K562 (cell line): ENCODE data around the gene RGS6. TPM values are rescaled to one million over a fixed set of nuclear protein-coding genes. Genes with fewer than 3 reads are reported as not detected.

ENCODE experiments used
- ATAC-seq: fragments of 200-7000 bp; cut with Tn5 transposase; 3 replicates; pipeline ENCODE4 v1.9.1; 2020; ENCODE audit warnings: moderate library complexity
- BruUV-seq: library from RNA; stranded (reverse); fragments of 400-500 nt; replicated peaks from 2 replicates; lab custom pipeline; 2021; lab: Mats Ljungman, UMichigan
- CTCF ChIA-PET: fragments of 300-600 bp; formaldehyde crosslinking; extraction: SDS; loops from one replicate; lab custom pipeline; 2021; ENCODE audit warnings: low intra/inter-chr PET ratio; lab: Yijun Ruan, JAX
- POLR2A ChIA-PET: fragments of 300-600, 350-650 bp; sonication (Branson Sonifier 250); formaldehyde crosslinking; extraction: SDS; loops from one replicate; lab custom pipeline; 2021; ENCODE audit warnings: antibody characterized with exemption, inconsistent platforms; lab: Yijun Ruan, JAX
- DNase-seq, 4 experiments: peaks; one replicate each; pipeline versions ENCODE4 v3.0.0 to v3.0.0-alpha.2; 2011 to 2018; ENCODE audit warnings: low spot score in 3 of 4, mixed read lengths in 3 of 4; ENCODE audit errors: extremely low read depth in 1 of 4
- FAIRE-seq: peaks from 2 replicates; lab custom pipeline; 2011; peaks lifted over from hg19 to GRCh38; lab: Jason Lieb, UNC
- H2AFZ ChIP-seq: 2 replicates; pipeline ENCODE4 v1.6.0; 2011; ENCODE audit warnings: low read depth, low read length, control low read depth, inconsistent platforms
- H3K27ac ChIP-seq: fragments of 200-600 bp; 3 replicates; pipeline ENCODE4 v1.8.0; 2011; ENCODE audit warnings: low read depth, mild to moderate bottlenecking, control low read depth, inconsistent platforms, low read length, moderate library complexity, mixed read lengths; ENCODE audit errors: extremely low read depth
- H3K27me3 ChIP-seq, 2 experiments: fragments of 300-600 bp in 1 of 2; 2 replicates in 1 of 2; 3 replicates in 1 of 2; pipeline versions ENCODE4 v1.6.0 to v1.8.0; 2011; ENCODE audit warnings: inconsistent platforms in 2 of 2, low read length in 2 of 2, mild to moderate bottlenecking in 1 of 2, mixed read lengths in 1 of 2, moderate library complexity in 1 of 2; ENCODE audit not compliant: control insufficient read depth in 2 of 2, insufficient read depth in 2 of 2
- H3K36me3 ChIP-seq: fragments of 300-600 bp; 3 replicates; pipeline ENCODE4 v1.8.0; 2011; ENCODE audit warnings: mild to moderate bottlenecking, low read length, inconsistent platforms; ENCODE audit not compliant: control insufficient read depth, insufficient read depth
- H3K4me1 ChIP-seq, 2 experiments: fragments of 200-600 bp in 1 of 2; replicated peaks in 1 of 2; 2 replicates in 1 of 2; 3 replicates in 1 of 2; pipeline versions ENCODE4 v1.5.1 to v1.8.0; 2011; ENCODE audit warnings: inconsistent platforms in 2 of 2, low read length in 2 of 2, mild to moderate bottlenecking in 1 of 2, mixed read lengths in 1 of 2, moderate library complexity in 1 of 2; ENCODE audit not compliant: control insufficient read depth in 2 of 2, insufficient read depth in 2 of 2
- H3K4me2 ChIP-seq: 2 replicates; pipeline ENCODE4 v1.6.1; 2011; ENCODE audit warnings: low read length, control low read depth, inconsistent platforms, mixed read lengths; ENCODE audit not compliant: insufficient read depth
- H3K4me3 ChIP-seq: fragments of 200-600 bp; sonication (generic), shearing (Covaris generic); 2 replicates; pipeline ENCODE4 v1.5.1; 2016; ENCODE audit warnings: control low read depth, inconsistent platforms
- H3K79me2 ChIP-seq: fragments of 200-600 bp; 3 replicates; pipeline ENCODE4 v1.8.0; 2011; ENCODE audit warnings: low read length, inconsistent platforms; ENCODE audit not compliant: control insufficient read depth, insufficient read depth
- H3K9ac ChIP-seq, 2 experiments: 2 replicates each; pipeline versions ENCODE4 v1.6.0 to v1.6.1; 2011; ENCODE audit warnings: low read depth in 2 of 2, low read length in 2 of 2, control low read depth in 1 of 2, inconsistent platforms in 1 of 2, mild to moderate bottlenecking in 1 of 2, mixed read lengths in 1 of 2; ENCODE audit not compliant: insufficient read depth in 1 of 2
- H3K9me1 ChIP-seq: one replicate; pipeline ENCODE4 v1.6.0; 2011; ENCODE audit warnings: inconsistent platforms, mild to moderate bottlenecking, low read length, moderate library complexity; ENCODE audit not compliant: control insufficient read depth, insufficient read depth
- H3K9me3 ChIP-seq: replicated peaks from 2 replicates; pipeline ENCODE4 v1.5.1; 2011; ENCODE audit warnings: low read depth, low read length, inconsistent platforms; ENCODE audit not compliant: control insufficient read depth, insufficient read depth
- H4K20me1 ChIP-seq: replicated peaks from 2 replicates; pipeline ENCODE4 v1.6.1; 2011; ENCODE audit warnings: low read length, inconsistent platforms, mixed read lengths; ENCODE audit not compliant: control insufficient read depth, insufficient read depth
- DACH1 ChIP-seq: fragments of 450-650 bp; IDR thresholded peaks from 2 replicates; pipeline ENCODE4 v1.6.1; 2018; ENCODE audit not compliant: partially characterized antibody
- KDM4B ChIP-seq, 2 experiments: fragments of 450-650 bp in 1 of 2; sonication (generic) in 1 of 2; IDR thresholded peaks; 2 replicates each; pipeline ENCODE4 v1.6.1; 2016 to 2017; ENCODE audit warnings: borderline replicate concordance in 2 of 2, antibody characterized with exemption in 1 of 2, low read depth in 1 of 2, mild to moderate bottlenecking in 1 of 2
- MTA3 ChIP-seq: fragments of 450-650 bp; formaldehyde crosslinking; IDR thresholded peaks from 2 replicates; pipeline ENCODE4 v1.6.1; 2017; ENCODE audit warnings: mild to moderate bottlenecking, borderline replicate concordance
- SRF ChIP-seq, 2 experiments: fragments of 250-450, 450-650 bp in 1 of 2; sonication (Bioruptor Pico) in 1 of 2; sonication (generic) in 1 of 2; formaldehyde crosslinking; IDR thresholded peaks; 2 replicates each; pipeline versions ENCODE4 v1.5.0 to v1.5.1; 2020 to 2022; ENCODE audit warnings: mild to moderate bottlenecking in 1 of 2, missing genetic modification reagents in 1 of 2
- ZNF75A ChIP-seq: fragments of 450-650 bp; formaldehyde crosslinking; IDR thresholded peaks from 2 replicates; pipeline ENCODE4 v1.4.0; 2020; ENCODE audit warnings: mild to moderate bottlenecking
- WGBS: fragments of 100-300 bp; shearing (Covaris generic); methylation state at CpG from one replicate; pipeline ENCODE4 v1.1.6; 2016; ENCODE audit warnings: low coverage, mixed read lengths; ENCODE audit not compliant: insufficient coverage; ENCODE audit errors: missing lambda C conversion rate; 5-methylcytosine and 5-hydroxymethylcytosine counted together
- in situ Hi-C: fragments of 300-500 bp; cut with MboI; formaldehyde crosslinking; loops from 4 replicates; pipeline ENCODE4 v1.15.0; 2018; ENCODE audit warnings: inconsistent platforms, mixed read lengths
- intact Hi-C: fragments of 100-400 bp; cut with micrococcal nuclease; formaldehyde crosslinking; loops from 2 replicates; pipeline ENCODE4 v1.14.2; 2022
- polyA plus RNA-seq, 8 experiments: library from polyadenylated mRNA; depleted of rRNA in 4 of 8; stranded (reverse) in 5 of 8; unstranded in 3 of 8; fragments of >200 nt; fragmentation: Nextera tagmentation in 2 of 8; fragmentation: Illumina TruSeq in 1 of 8; extraction: Ambion mirVana in 2 of 8; extraction: Trizol in 1 of 8; gene quantifications; 2 replicates each; pipeline versions ENCODE4 v1.2.1 to v1.2.3, GENCODE V29; 2011 to 2014; ENCODE audit warnings: inconsistent platforms in 1 of 8, missing spikeins in 1 of 8
- total RNA-seq, 7 experiments: library from RNA; depleted of rRNA in 6 of 7; stranded (reverse); fragments of >200 nt in 6 of 7; fragmentation: Illumina TruSeq in 2 of 7; extraction: Trizol in 2 of 7; gene quantifications; 2 replicates each; pipeline versions ENCODE4 v1.2.1 to v1.2.3, GENCODE V29; 2011 to 2021; ENCODE audit warnings: low replicate concordance in 1 of 7
- TF ChIP-seq, protein P1 (sequence below): fragments of 250-450 bp; sonication (Bioruptor Pico); IDR thresholded peaks from 2 replicates; pipeline ENCODE4 v1.8.0; 2022; ENCODE audit warnings: moderate library complexity, mild to moderate bottlenecking, inconsistent platforms
- TF ChIP-seq, protein P2 (sequence below): IDR thresholded peaks from 2 replicates; pipeline ENCODE4 v1.6.1; 2016; ENCODE audit warnings: missing genetic modification characterization, missing compliant biosample characterization
- TF ChIP-seq, protein P3 (sequence below): IDR thresholded peaks from 2 replicates; pipeline ENCODE4 v1.6.1; 2012; ENCODE audit warnings: low read depth, low read length, improper control_type of control experiment, borderline replicate concordance
- TF ChIP-seq, protein P4 (sequence below): sonication (generic); formaldehyde crosslinking; IDR thresholded peaks from 2 replicates; pipeline ENCODE4 v1.8.0; 2022; ENCODE audit warnings: missing genetic modification reagents, mild to moderate bottlenecking, moderate library complexity, borderline replicate concordance

The RGS6 gene
- total and polyA plus RNA-seq, 9 of the 15 experiments (the other 6 are each of a cell fraction or from before 2014, with no cell fraction given): not detected

GRCh38 chr14:72247896-72248465 is 315.8 kb downstream of the RGS6 start:
- no TSS peak for BruUV-seq
- TF ChIP-seq MTA3 (no peak), ZNF75A (CRISPR knock-in tag) (no peak), DACH1 (no peak), SRF (CRISPR knock-in tag; IDR thresholded peaks at IDR 0.05) (no peak), KDM4B (IDR thresholded peaks at IDR 0.05; ENCODE audit: borderline replicate concordance in 2 of 2, low read depth in 1 of 2) (no peak)
- TF ChIP-seq, protein P1, sequence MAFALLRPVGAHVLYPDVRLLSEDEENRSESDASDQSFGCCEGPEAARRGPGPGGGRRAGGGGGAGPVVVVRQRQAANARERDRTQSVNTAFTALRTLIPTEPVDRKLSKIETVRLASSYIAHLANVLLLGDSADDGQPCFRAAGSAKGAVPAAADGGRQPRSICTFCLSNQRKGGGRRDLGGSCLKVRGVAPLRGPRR: no peak
- TF ChIP-seq, protein P2, sequence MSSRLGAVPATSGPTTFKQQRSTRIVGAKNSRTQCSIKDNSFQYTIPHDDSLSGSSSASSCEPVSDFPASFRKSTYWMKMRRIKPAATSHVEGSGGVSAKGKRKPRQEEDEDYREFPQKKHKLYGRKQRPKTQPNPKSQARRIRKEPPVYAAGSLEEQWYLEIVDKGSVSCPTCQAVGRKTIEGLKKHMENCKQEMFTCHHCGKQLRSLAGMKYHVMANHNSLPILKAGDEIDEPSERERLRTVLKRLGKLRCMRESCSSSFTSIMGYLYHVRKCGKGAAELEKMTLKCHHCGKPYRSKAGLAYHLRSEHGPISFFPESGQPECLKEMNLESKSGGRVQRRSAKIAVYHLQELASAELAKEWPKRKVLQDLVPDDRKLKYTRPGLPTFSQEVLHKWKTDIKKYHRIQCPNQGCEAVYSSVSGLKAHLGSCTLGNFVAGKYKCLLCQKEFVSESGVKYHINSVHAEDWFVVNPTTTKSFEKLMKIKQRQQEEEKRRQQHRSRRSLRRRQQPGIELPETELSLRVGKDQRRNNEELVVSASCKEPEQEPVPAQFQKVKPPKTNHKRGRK (tag): no peak
- TF ChIP-seq, protein P3, sequence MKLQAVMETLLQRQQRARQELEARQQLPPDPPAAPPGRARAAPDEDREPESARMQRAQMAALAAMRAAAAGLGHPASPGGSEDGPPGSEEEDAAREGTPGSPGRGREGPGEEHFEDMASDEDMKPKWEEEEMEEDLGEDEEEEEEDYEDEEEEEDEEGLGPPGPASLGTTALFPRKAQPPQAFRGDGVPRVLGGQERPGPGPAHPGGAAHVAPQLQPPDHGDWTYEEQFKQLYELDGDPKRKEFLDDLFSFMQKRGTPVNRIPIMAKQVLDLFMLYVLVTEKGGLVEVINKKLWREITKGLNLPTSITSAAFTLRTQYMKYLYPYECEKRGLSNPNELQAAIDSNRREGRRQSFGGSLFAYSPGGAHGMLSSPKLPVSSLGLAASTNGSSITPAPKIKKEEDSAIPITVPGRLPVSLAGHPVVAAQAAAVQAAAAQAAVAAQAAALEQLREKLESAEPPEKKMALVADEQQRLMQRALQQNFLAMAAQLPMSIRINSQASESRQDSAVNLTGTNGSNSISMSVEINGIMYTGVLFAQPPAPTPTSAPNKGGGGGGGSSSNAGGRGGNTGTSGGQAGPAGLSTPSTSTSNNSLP: no peak
- TF ChIP-seq, protein P4, sequence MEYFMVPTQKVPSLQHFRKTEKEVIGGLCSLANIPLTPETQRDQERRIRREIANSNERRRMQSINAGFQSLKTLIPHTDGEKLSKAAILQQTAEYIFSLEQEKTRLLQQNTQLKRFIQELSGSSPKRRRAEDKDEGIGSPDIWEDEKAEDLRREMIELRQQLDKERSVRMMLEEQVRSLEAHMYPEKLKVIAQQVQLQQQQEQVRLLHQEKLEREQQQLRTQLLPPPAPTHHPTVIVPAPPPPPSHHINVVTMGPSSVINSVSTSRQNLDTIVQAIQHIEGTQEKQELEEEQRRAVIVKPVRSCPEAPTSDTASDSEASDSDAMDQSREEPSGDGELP (CRISPR knock-in tag): no peak

More at GRCh38 chr14:72247896-72248465, 315.8 kb downstream of the RGS6 start:
- no peak overlapping the region for H2AFZ ChIP-seq
- in situ Hi-C loops (no loop called here), intact Hi-C loops (no loop called here)
- H3K4me1 ChIP-seq: no peaks in the 10 kb centered on the region
- ATAC-seq (no peak), DNase-seq (no peak), FAIRE-seq (no peak)
- H3K27me3 ChIP-seq: no peaks in the 10 kb centered on the region
- H3K4me3 ChIP-seq: no peak overlapping the region
- no peaks in the 10 kb centered on the region for H3K9me1 ChIP-seq
- CTCF ChIA-PET: no interaction called here
- WGBS: 0% methylated on average over 1 of the region's 1 CpG
- H3K79me2 ChIP-seq: no peaks in the 10 kb centered on the region
- H3K27ac ChIP-seq: no peak overlapping the region
- no peaks in the 10 kb centered on the region for H3K9me3 ChIP-seq
- H4K20me1 ChIP-seq: no peaks in the 10 kb centered on the region
- no peak overlapping the region for H3K9ac ChIP-seq
- POLR2A ChIA-PET: interaction anchor here (0.7 kb wide), 1 partner anchor 35 kb away, joined by 3 read pairs; no protein-coding TSS in a partner anchor
- H3K36me3 ChIP-seq: no peaks in the 10 kb centered on the region
- H3K4me2 ChIP-seq: no peak overlapping the region
